Measurements from ENCODE around the gene GPATCH4.

Gene GPATCH4

GRCh38 chr1:156645056-156645455, 43.8 kb upstream of the GPATCH4 start:
- Mint-ChIP-seq H3K27me3 (ENCODE audit: low read depth) (peaks cover 91% of the 10 kb centered on the region), H3K9me3 (no peaks in the 10 kb centered on the region), H3K4me1 (peaks cover 6% of the 10 kb centered on the region), H3K27ac (no peak overlapping the region), H3K36me3 (ENCODE audit: low read depth) (no peaks in the 10 kb centered on the region), H3K4me3 (no peak overlapping the region)
- TF ChIP-seq CTCF (IDR thresholded peaks at IDR 0.05; ENCODE audit: unreplicated experiment in 3 of 3): no peak

- Mint-ChIP-seq H3K27ac (no peak overlapping the region), H3K9me3 (no peaks in the 10 kb centered on the region), H3K27me3 (ENCODE audit: low read depth) (peaks cover 92% of the 10 kb centered on the region), H3K36me3 (ENCODE audit: low read depth) (no peaks in the 10 kb centered on the region), H3K4me1 (peaks cover 11% of the 10 kb centered on the region), H3K4me3 (no peak overlapping the region)
- TF ChIP-seq CTCF (IDR thresholded peaks at IDR 0.05; ENCODE audit: unreplicated experiment in 3 of 3): no peak
These were observed 43.4 kb upstream of the GPATCH4 start for GRCh38 chr1:156644640-156645039.

GRCh38 chr1:156644146-156644545, 42.9 kb upstream of the GPATCH4 start:
- Mint-ChIP-seq H3K36me3 (ENCODE audit: low read depth) (no peaks in the 10 kb centered on the region), H3K27ac (no peak overlapping the region), H3K4me1 (peaks cover 16% of the 10 kb centered on the region), H3K4me3 (no peak overlapping the region), H3K27me3 (ENCODE audit: low read depth) (peaks cover 92% of the 10 kb centered on the region), H3K9me3 (no peaks in the 10 kb centered on the region)
- TF ChIP-seq CTCF (IDR thresholded peaks at IDR 0.05; ENCODE audit: unreplicated experiment in 3 of 3): no peak

GRCh38 chr1:156643778-156644092, 42.5 kb upstream of the GPATCH4 start:
- H3K4me1 Mint-ChIP-seq: peaks cover 20% of the 10 kb centered on the region
- peaks cover 92% of the 10 kb centered on the region for H3K27me3 Mint-ChIP-seq (ENCODE audit: low read depth)
- TF ChIP-seq CTCF (IDR thresholded peaks at IDR 0.05; ENCODE audit: unreplicated experiment in 3 of 3): no peak
- no peaks in the 10 kb centered on the region for H3K36me3 Mint-ChIP-seq (ENCODE audit: low read depth)
- H3K27ac Mint-ChIP-seq: no peak overlapping the region
- no peaks in the 10 kb centered on the region for H3K9me3 Mint-ChIP-seq
- H3K4me3 Mint-ChIP-seq: no peak overlapping the region

GRCh38 chr1:156643049-156643777, 41.9 kb upstream of the GPATCH4 start:
- Mint-ChIP-seq H3K27ac (no peak overlapping the region), H3K4me1 (peaks cover 25% of the 10 kb centered on the region), H3K9me3 (no peaks in the 10 kb centered on the region), H3K27me3 (ENCODE audit: low read depth) (peaks cover 92% of the 10 kb centered on the region), H3K4me3 (peak overlapping the region; percentile 70 to 84 (median 75)), H3K36me3 (ENCODE audit: low read depth) (no peaks in the 10 kb centered on the region)
- no peak for TF ChIP-seq CTCF (IDR thresholded peaks at IDR 0.05; ENCODE audit: unreplicated experiment in 3 of 3)

All from nephron (organoid).